Mesodermal cell (in vitro differentiated cells): ENCODE data around the gene TEX53.
A peak's percentile ranks its signal among the peaks of the same experiment; 100 is the strongest.

Source experiments
- H3K27ac ChIP-seq: 2 replicates; pipeline ENCODE4 v1.7.0; 2013; ENCODE audit warnings: mild to moderate bottlenecking, low read depth, low read length, moderate library complexity; ENCODE audit not compliant: severe bottlenecking
- H3K36me3 ChIP-seq: 2 replicates; pipeline ENCODE4 v1.7.1; 2013; ENCODE audit warnings: mild to moderate bottlenecking, low read length, moderate library complexity; ENCODE audit not compliant: control insufficient read depth, insufficient read depth
- H3K4me1 ChIP-seq: one replicate; pipeline ENCODE4 v1.7.1; 2013; ENCODE audit warnings: mild to moderate bottlenecking, low read length; ENCODE audit not compliant: insufficient read depth, control insufficient read depth, poor library complexity, severe bottlenecking
- H3K4me3 ChIP-seq: 2 replicates; pipeline ENCODE4 v1.7.0; 2013; ENCODE audit warnings: low read length, control low read depth, mild to moderate bottlenecking; ENCODE audit not compliant: insufficient read depth, poor library complexity, severe bottlenecking; ENCODE audit errors: extremely low read depth
- H3K9me3 ChIP-seq: 2 replicates; pipeline ENCODE4 v1.7.1; 2013; ENCODE audit warnings: mild to moderate bottlenecking, low read length, moderate library complexity; ENCODE audit not compliant: control insufficient read depth
- WGBS, 2 experiments: methylation state at CpG; one replicate each; pipeline ENCODE4 v1.1.5; 2013; ENCODE audit warnings: missing lambda C conversion rate in 2 of 2; ENCODE audit not compliant: insufficient coverage in 2 of 2; 5-methylcytosine and 5-hydroxymethylcytosine counted together

TEX53 gene

DNA sequence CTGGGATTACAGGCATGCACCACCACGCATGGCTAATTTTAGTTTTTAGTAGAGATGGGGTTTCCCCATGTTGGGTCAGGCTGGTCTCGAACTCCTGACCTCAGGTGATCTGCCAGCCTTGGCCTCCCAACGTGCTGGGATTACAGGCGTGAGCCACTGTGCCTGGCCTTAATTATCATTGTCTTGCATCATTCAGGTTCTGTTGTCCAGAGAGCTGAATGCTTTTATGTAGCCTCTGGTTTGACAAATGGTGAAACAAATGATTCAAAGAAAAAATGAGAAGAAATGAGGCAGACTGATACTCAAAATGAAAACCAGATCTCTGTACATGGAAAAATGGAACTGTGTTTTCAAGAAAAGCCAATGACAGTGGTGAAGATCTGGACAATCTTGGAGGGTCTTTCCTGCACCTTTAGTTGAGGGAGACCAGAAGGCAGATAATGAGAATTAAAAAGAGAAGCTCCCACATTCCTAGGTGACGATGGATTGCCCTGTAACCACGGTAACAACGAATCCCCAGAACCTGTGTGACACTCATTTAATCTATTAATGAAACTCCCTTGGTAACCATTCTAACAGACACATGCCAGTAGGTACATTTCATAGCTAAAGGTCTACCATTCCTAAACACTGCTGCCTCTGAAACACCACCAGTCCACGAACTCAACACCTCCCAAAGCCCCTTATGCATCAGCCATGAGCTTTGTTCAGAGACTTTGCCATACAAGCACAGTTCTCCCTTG is 22.8 kb upstream of the TEX53 start:
- no peaks in the 10 kb centered on the region for H3K9me3 ChIP-seq

DNA sequence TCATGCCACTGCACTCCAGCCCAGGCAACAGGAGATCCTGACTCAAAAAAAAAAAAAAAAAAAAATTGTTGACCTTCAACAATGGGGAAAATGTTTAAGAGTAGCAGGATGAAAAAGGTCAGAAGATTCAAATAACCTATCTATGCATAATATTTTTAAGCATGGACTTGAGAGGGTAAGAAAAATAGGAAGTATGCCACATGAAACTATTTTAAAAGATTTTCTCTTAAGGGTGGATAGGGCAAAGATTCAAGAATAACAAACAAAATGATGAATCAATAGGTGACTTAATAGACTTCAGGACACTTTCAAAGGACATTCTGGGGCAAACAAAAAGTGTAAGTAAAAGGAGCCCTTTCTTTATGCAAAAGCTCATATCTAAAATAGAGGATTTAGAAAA is 21.2 kb upstream of the TEX53 start:
- H3K27ac ChIP-seq: no peak overlapping the region
- H3K4me3 ChIP-seq: no peak overlapping the region
- peaks cover 21% of the 10 kb centered on the region for H3K4me1 ChIP-seq
- H3K9me3 ChIP-seq: no peaks in the 10 kb centered on the region
- no peaks in the 10 kb centered on the region for H3K36me3 ChIP-seq

More for the DNA sequence above, 22.8 kb upstream of the TEX53 start:
- H3K36me3 ChIP-seq: no peaks in the 10 kb centered on the region
- H3K4me1 ChIP-seq: peaks cover 21% of the 10 kb centered on the region
- no peak overlapping the region for H3K4me3 ChIP-seq
- no peak overlapping the region for H3K27ac ChIP-seq
- WGBS, 2 experiments: 82 to 85% methylated on average over 6 to 7 of the region's 8 CpGs

DNA sequence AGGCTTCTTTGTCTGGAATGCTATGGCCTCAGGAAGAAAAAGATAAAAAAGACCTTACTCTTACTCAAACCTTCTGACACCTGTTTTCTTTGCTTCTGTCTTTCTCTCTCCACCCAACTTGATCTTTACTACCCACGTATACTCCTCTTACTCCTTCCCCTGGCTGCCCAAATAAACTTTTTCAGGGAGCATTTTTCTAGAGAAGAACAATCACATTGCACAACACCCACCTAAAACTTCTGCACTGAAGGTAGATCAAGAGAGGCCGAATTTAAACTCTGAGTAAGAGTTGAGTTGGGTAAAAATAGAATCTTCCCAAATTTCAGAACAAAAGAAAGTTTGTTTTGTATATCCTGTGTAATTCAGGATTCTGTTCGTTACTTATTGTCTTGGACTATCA is 20.5 kb upstream of the TEX53 start:
- WGBS, 2 experiments: 100% methylated on average over 1 of the region's 3 CpGs; no CpG with 5 or more reads in 1 of the 2 experiments
- H3K27ac ChIP-seq: peak overlapping the region; percentile 74

DNA sequence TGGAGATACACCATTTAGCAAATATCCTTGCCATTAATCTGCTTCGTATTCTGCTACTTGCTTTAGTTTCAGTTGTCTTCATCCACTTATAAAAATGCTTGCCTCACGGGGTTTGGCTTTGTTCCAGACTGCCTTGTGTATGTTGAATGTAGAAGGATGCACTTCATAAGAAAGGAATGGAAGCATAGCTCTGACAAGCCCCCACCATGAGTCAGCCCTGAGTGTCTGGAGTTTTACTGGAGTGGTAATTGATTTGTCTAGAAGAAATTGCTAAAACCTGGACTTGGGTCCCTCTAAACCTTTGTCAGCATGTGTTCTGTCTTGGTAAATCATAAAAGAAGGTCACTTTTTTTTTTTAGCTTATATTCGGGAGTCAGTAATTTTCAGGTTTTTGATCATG is 19.8 kb upstream of the TEX53 start:
- 60% methylated on average over 1 of the region's 3 CpGs; no CpG with 5 or more reads in 1 of the 2 experiments for WGBS, 2 experiments

More for the DNA sequence above, 20.5 kb upstream of the TEX53 start:
- Histone ChIP-seq H3K4me1 (peaks cover 21% of the 10 kb centered on the region), H3K4me3 (no peak overlapping the region), H3K36me3 (no peaks in the 10 kb centered on the region), H3K9me3 (no peaks in the 10 kb centered on the region)

DNA sequence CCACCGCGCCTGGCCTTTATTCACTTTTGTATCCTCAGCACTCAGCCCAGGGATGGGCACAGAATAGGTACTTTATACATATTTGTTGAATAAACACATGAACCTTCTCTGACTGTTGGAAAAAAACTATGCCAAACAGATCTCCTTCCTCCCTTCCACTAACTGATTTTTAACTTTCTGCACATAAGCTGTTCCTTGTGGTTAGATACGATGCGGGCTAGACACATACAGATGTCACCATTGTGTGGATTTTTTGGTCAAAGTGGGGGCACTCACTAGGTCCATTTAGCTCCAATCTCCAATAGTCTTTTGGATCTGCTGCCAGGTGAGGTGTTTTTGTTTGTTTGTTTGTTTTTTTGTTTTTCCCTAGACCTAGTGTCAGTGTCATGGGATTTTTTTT is 19.3 kb upstream of the TEX53 start:
- H3K4me3 ChIP-seq: no peak overlapping the region

More for the DNA sequence above, 19.8 kb upstream of the TEX53 start:
- Histone ChIP-seq H3K36me3 (no peaks in the 10 kb centered on the region), H3K9me3 (no peaks in the 10 kb centered on the region), H3K4me3 (no peak overlapping the region), H3K27ac (peak overlapping the region; percentile 74), H3K4me1 (peaks cover 21% of the 10 kb centered on the region)

DNA sequence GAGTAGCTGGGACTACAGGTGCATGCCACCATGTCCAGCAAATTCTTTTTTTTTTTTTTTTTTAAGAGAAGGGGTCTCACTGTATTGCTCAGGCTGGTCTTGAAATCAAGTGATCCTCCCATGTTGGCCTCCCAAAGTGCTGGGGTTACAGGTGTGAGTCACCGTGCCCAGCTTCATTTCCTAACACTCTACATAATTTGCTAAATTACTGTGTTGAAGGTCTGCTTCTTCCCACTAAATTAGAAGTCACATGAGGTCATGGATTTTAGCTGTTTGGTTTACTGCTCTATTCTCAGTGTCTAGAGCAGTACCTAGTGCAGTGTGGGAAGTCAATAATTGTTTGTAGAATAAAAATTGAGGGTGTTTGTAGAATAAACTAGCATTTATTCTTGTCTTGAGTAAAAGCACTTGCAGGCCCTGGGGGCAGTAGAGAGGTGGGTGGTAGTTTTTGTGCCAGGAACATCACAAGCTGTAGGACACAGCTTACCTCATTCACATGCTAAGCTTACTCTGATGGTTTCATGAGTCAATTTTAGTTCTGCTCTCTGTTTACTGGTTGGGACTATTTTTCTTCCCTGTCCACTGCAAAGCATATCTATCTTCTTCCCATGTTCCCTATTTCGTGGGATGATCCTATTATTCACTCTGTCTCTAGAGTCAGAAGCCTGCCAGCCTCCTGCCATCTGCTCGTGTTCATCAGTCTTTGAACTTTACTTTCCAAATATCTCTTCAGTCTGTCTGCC is 17.4 kb upstream of the TEX53 start:
- WGBS, 2 experiments: 86 to 87% methylated on average over 2 of the region's 3 CpGs
- H3K36me3 ChIP-seq: no peaks in the 10 kb centered on the region
- no peak overlapping the region for H3K4me3 ChIP-seq
- peaks cover 21% of the 10 kb centered on the region for H3K4me1 ChIP-seq
- no peaks in the 10 kb centered on the region for H3K9me3 ChIP-seq
- no peak overlapping the region for H3K27ac ChIP-seq

More for the DNA sequence above, 19.3 kb upstream of the TEX53 start:
- H3K27ac ChIP-seq: peak overlapping the region; percentile 31
- no peaks in the 10 kb centered on the region for H3K9me3 ChIP-seq
- no peaks in the 10 kb centered on the region for H3K36me3 ChIP-seq
- WGBS, 2 experiments: 80 to 100% methylated on average over 2 to 3 of the region's 4 CpGs
- peaks cover 21% of the 10 kb centered on the region for H3K4me1 ChIP-seq

DNA sequence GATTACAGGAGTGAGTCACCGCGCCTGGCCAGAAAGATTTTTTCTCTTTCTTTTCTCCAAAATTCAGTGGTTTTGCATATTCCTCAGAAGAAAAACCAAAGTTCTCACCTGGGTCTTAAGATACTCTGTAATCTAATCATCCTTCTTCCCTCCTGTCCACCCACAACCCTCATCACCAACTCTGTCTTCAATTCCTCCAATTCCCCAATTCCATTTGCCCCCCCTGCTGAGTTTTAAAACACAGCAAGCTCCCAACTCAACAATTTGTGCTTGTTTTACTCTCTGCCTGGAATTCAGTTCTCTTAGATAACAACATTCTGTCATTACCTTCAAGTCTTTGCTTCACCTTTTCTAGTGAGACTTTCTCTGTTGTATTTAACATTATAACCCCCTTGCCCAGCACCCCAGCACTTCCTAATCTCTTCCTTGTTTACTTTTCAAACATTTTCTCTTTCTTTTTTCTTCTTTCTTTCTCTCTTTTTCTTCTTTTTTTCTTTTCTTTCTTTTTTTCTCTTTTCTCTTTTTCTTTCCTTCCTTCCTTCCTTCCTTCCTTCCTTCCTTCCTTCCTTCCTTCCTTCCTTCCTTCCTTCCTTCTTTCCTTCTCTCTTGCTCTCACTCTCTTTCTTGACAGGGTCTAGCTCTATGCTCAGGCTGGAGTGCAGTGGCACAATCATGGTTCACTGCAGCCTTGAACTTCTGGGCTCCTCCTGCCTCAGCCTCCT is 16.6 kb upstream of the TEX53 start:
- H3K9me3 ChIP-seq: no peaks in the 10 kb centered on the region
- 90 to 100% methylated on average over 2 of the region's 2 CpGs for WGBS, 2 experiments

DNA sequence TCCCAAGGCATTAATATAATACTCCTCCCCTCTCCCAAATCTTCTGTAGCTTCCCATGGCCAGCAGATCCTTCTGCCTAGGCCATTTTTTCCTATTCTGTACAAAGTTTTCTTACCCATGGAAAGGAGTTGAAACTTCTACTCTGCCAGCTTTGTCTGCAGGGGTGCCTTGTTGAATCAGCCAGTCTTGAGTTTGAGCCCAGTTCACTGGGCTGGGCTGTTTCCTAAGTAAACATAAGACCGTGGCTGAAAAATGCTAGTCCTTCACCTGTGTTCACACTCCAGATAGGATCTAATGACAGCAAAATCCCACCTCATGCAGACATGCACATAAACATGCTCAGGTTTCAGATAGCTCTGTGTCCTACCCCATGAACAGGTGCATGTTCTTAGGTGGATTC is 14.0 kb upstream of the TEX53 start:
- Histone ChIP-seq H3K9me3 (no peaks in the 10 kb centered on the region), H3K36me3 (no peaks in the 10 kb centered on the region), H3K4me1 (no peaks in the 10 kb centered on the region), H3K27ac (no peak overlapping the region), H3K4me3 (no peak overlapping the region)
- WGBS, 2 experiments: 71 to 86% methylated on average over 1 of the region's 1 CpG

More for the DNA sequence above, 16.6 kb upstream of the TEX53 start:
- Histone ChIP-seq H3K36me3 (no peaks in the 10 kb centered on the region), H3K4me1 (peaks cover 21% of the 10 kb centered on the region), H3K4me3 (no peak overlapping the region), H3K27ac (no peak overlapping the region)

DNA sequence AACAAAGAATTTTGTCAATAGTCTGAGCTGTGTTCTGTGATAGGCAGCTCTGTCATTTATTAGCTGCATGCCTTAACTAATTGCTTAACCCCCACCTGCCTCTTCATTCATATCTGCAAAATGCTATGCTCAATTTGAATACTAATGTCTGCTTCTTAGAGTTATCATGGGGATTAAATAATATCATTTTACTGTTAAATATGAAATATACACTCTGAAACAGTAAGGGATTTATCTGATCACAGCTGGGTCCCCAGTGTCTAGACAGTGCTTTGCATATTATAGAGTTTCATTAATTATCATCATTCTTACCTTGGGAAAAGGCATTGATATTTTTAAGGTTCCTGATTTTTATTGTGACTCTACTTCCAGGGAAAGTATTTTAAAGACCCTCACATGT is 12.4 kb upstream of the TEX53 start:
- H3K4me1 ChIP-seq: no peaks in the 10 kb centered on the region
- no peak overlapping the region for H3K4me3 ChIP-seq
- no peaks in the 10 kb centered on the region for H3K36me3 ChIP-seq
- H3K27ac ChIP-seq: no peak overlapping the region
- H3K9me3 ChIP-seq: no peaks in the 10 kb centered on the region

DNA sequence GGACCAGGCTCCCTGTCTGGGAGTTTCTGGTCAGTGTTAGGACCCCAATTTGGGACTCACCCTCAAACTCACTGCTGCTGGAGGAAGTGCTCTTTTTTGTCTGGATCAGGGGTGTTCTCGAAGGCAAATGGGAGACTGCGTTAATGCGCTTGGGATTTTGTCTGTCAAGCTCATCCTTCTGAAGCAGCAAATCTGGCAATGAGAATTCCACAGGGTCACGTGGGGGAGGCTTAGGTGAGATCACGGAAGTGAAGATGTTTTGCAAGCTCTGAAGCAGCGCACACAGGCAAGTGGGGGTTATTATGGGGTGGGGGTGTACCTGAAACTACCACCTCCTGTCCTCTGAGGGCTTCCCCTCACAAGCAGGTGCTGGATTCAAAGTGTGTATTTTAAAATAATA is 10.5 kb upstream of the TEX53 start:
- H3K4me3 ChIP-seq: no peak overlapping the region
- 81 to 87% methylated on average over 4 to 5 of the region's 6 CpGs for WGBS, 2 experiments

More for the DNA sequence above, 10.5 kb upstream of the TEX53 start:
- no peaks in the 10 kb centered on the region for H3K4me1 ChIP-seq
- no peaks in the 10 kb centered on the region for H3K9me3 ChIP-seq
- H3K27ac ChIP-seq: no peak overlapping the region
- no peaks in the 10 kb centered on the region for H3K36me3 ChIP-seq
